Endodermal cell (in vitro differentiated cells): Measurements from ENCODE around the gene PRICKLE4. TPM values are rescaled to one million over a fixed set of nuclear protein-coding genes. Genes with fewer than 3 reads are reported as not detected.

Experiments
- DNase-seq: peaks from one replicate; pipeline ENCODE4 v3.0.0-alpha.2; 2017
- H3K27ac ChIP-seq: 2 replicates; pipeline ENCODE4 v1.5.1; 2013; ENCODE audit warnings: mild to moderate bottlenecking, low read depth, low read length, moderate library complexity
- H3K27me3 ChIP-seq: 2 replicates; pipeline ENCODE4 v1.6.1; 2013; ENCODE audit warnings: mild to moderate bottlenecking, low read length, moderate library complexity; ENCODE audit not compliant: insufficient read depth, control insufficient read depth, poor library complexity, severe bottlenecking
- H3K36me3 ChIP-seq: 2 replicates; pipeline ENCODE4 v1.7.0; 2013; ENCODE audit warnings: mild to moderate bottlenecking, low read length, moderate library complexity; ENCODE audit not compliant: control insufficient read depth, insufficient read depth
- H3K4me1 ChIP-seq: one replicate; pipeline ENCODE4 v1.7.0; 2013; ENCODE audit warnings: low read length; ENCODE audit not compliant: control insufficient read depth, insufficient read depth
- H3K4me3 ChIP-seq: 2 replicates; pipeline ENCODE4 v1.5.1; 2013; ENCODE audit warnings: mild to moderate bottlenecking, low read length, moderate library complexity
- H3K9ac ChIP-seq: 2 replicates; pipeline ENCODE4 v1.6.1; 2013; ENCODE audit warnings: mild to moderate bottlenecking, low read length, moderate library complexity; ENCODE audit not compliant: poor library complexity, severe bottlenecking; ENCODE audit errors: extremely low read depth
- H3K9me3 ChIP-seq: 2 replicates; pipeline ENCODE4 v1.6.1; 2013; ENCODE audit warnings: mild to moderate bottlenecking, low read length, moderate library complexity; ENCODE audit not compliant: control insufficient read depth
- H3K27ac Mint-ChIP-seq: 2 replicates; pipeline ENCODE4 v1.8.0; 2020; ENCODE audit warnings: mixed read lengths
- H3K27me3 Mint-ChIP-seq: 2 replicates; pipeline ENCODE4 v1.8.0; 2021; ENCODE audit warnings: mild to moderate bottlenecking, mixed read lengths; ENCODE audit not compliant: insufficient read depth
- H3K36me3 Mint-ChIP-seq: 2 replicates; pipeline ENCODE4 v1.8.0; 2020; ENCODE audit warnings: low read depth, mixed read lengths
- H3K4me1 Mint-ChIP-seq: 2 replicates; pipeline ENCODE4 v1.8.0; 2020; ENCODE audit warnings: mixed read lengths
- H3K4me3 Mint-ChIP-seq: 2 replicates; pipeline ENCODE4 v1.8.0; 2020; ENCODE audit warnings: mild to moderate bottlenecking, moderate library complexity, mixed read lengths
- H3K9me3 Mint-ChIP-seq: 2 replicates; pipeline ENCODE4 v1.8.0; 2020; ENCODE audit warnings: mild to moderate bottlenecking, mixed read lengths
- CTCF ChIP-seq: fragments of 200-600 bp; sonication (generic); conservative IDR thresholded peaks from 2 replicates; pipeline ENCODE4 v1.5.0; 2021; ENCODE audit warnings: antibody characterized with exemption, mild to moderate bottlenecking
- WGBS, 2 experiments: methylation state at CpG; one replicate each; pipeline versions ENCODE4 v1.1.5 to v1.1.7; 2013; ENCODE audit warnings: missing lambda C conversion rate in 2 of 2, mixed read lengths in 1 of 2; ENCODE audit not compliant: insufficient coverage in 1 of 2, insufficient read length in 1 of 2; 5-methylcytosine and 5-hydroxymethylcytosine counted together
- total RNA-seq, 2 donors: library from RNA; stranded (reverse); fragmentation: NEBNext Ultra II Directional in 1 of 2; extraction: Animal tissue kit (Norgen Biotek cat#: 25700) in 1 of 2; gene quantifications; 2 replicates in 1 of 2; 3 replicates in 1 of 2; pipeline ENCODE4 v1.2.1, GENCODE V29; 2021

The PRICKLE4 gene
- total RNA-seq, 2 donors from 2014 or later = 2.6 to 3.6 TPM

- peaks cover 5% of the 10 kb centered on the region for H3K4me1 Mint-ChIP-seq
- H3K4me1 ChIP-seq = no peaks in the 10 kb centered on the region
- H3K9me3 Mint-ChIP-seq = no peaks in the 10 kb centered on the region
- H3K27me3 ChIP-seq = no peaks in the 10 kb centered on the region
- no peak for TF ChIP-seq CTCF
- WGBS, 2 experiments = 92 to 100% methylated on average over 1 to 4 of the region's 4 CpGs
- no peak overlapping the region for H3K27ac ChIP-seq
- no peaks in the 10 kb centered on the region for H3K36me3 ChIP-seq
- H3K4me3 Mint-ChIP-seq = no peak overlapping the region
- no peak for DNase-seq
- no peak overlapping the region for H3K4me3 ChIP-seq
- no peaks in the 10 kb centered on the region for H3K9me3 ChIP-seq
- no peak overlapping the region for H3K9ac ChIP-seq
- no peaks in the 10 kb centered on the region for H3K27me3 Mint-ChIP-seq
- H3K27ac Mint-ChIP-seq = no peak overlapping the region
- H3K36me3 Mint-ChIP-seq = peaks cover 2% of the 10 kb centered on the region
Measured at GRCh38 chr6:41814629-41815028, 34.0 kb downstream of the PRICKLE4 start.

GRCh38 chr6:41815587-41815986, 35.0 kb downstream of the PRICKLE4 start:
- H3K4me3 ChIP-seq = no peak overlapping the region
- H3K27me3 Mint-ChIP-seq = no peaks in the 10 kb centered on the region
- whole genome bisulfite sequencing, 2 experiments = 71 to 90% methylated on average over 1 of the region's 1 CpG
- H3K27ac Mint-ChIP-seq = no peak overlapping the region
- no peaks in the 10 kb centered on the region for H3K9me3 ChIP-seq
- H3K36me3 Mint-ChIP-seq = peaks cover 2% of the 10 kb centered on the region
- H3K4me3 Mint-ChIP-seq = no peak overlapping the region
- H3K9ac ChIP-seq = no peak overlapping the region
- no peaks in the 10 kb centered on the region for H3K9me3 Mint-ChIP-seq
- no peak for DNase-seq
- no peak for TF ChIP-seq CTCF
- H3K4me1 Mint-ChIP-seq = peaks cover 5% of the 10 kb centered on the region
- H3K4me1 ChIP-seq = no peaks in the 10 kb centered on the region
- no peaks in the 10 kb centered on the region for H3K27me3 ChIP-seq
- no peak overlapping the region for H3K27ac ChIP-seq
- H3K36me3 ChIP-seq = no peaks in the 10 kb centered on the region

- H3K4me3 ChIP-seq = no peak overlapping the region
- no peak for DNase-seq
Measured at GRCh38 chr6:41818271-41819054, 37.9 kb downstream of the PRICKLE4 start.

More at GRCh38 chr6:41818271-41819054, 37.9 kb downstream of the PRICKLE4 start:
- no peaks in the 10 kb centered on the region for H3K36me3 ChIP-seq
- peaks cover 5% of the 10 kb centered on the region for H3K4me1 Mint-ChIP-seq
- no peak overlapping the region for H3K4me3 Mint-ChIP-seq
- no peaks in the 10 kb centered on the region for H3K9me3 ChIP-seq
- H3K27me3 Mint-ChIP-seq = no peaks in the 10 kb centered on the region
- no peaks in the 10 kb centered on the region for H3K9me3 Mint-ChIP-seq
- H3K27ac Mint-ChIP-seq = no peak overlapping the region
- TF ChIP-seq CTCF = no peak
- no peak overlapping the region for H3K9ac ChIP-seq
- H3K4me1 ChIP-seq = no peaks in the 10 kb centered on the region
- H3K36me3 Mint-ChIP-seq = peaks cover 2% of the 10 kb centered on the region
- no peak overlapping the region for H3K27ac ChIP-seq
- H3K27me3 ChIP-seq = no peaks in the 10 kb centered on the region
- 92 to 95% methylated on average over 3 to 4 of the region's 4 CpGs for WGBS, 2 experiments
